Upper lobe of right lung (tissue), 1 donor: ENCODE measurements around the gene ZFYVE1. TPM values are rescaled to one million over a fixed set of nuclear protein-coding genes. Genes with fewer than 3 reads are reported as not detected.
A peak's percentile ranks its signal among the peaks of the same experiment; 100 is the strongest.
"Not testable (repeated sequence)": the region's sequence is repeated elsewhere in the genome, so short reads cannot be mapped to it uniquely, and the experiment has no call there.

Experiments
- ATAC-seq: fragments of 200-7000 bp; cut with Tn5 transposase; one replicate; pipeline ENCODE4 v1.9.1; 2020; ENCODE audit warnings: mild to moderate bottlenecking, moderate library complexity
- DNase-seq: peaks from one replicate; pipeline ENCODE4 v3.0.0-alpha.2; 2020
- H3K27ac ChIP-seq: fragments of 200-600 bp; one replicate; pipeline ENCODE4 v1.8.0; 2022
- H3K27me3 ChIP-seq: fragments of 200-600 bp; one replicate; pipeline ENCODE4 v1.8.0; 2022; ENCODE audit warnings: mild to moderate bottlenecking
- H3K36me3 ChIP-seq: fragments of 200-600 bp; one replicate; pipeline ENCODE4 v1.8.0; 2022
- H3K4me1 ChIP-seq: fragments of 200-600 bp; one replicate; pipeline ENCODE4 v1.8.0; 2022
- H3K4me3 ChIP-seq: fragments of 200-600 bp; one replicate; pipeline ENCODE4 v1.8.0; 2022; ENCODE audit warnings: mild to moderate bottlenecking
- H3K9me3 ChIP-seq: fragments of 200-600 bp; one replicate; pipeline ENCODE4 v1.8.0; 2022
- CTCF ChIP-seq: fragments of 200-600 bp; IDR thresholded peaks from one replicate; pipeline ENCODE4 v1.8.0; 2022; ENCODE audit warnings: antibody characterized with exemption
- intact Hi-C: fragments of 100-400 bp; cut with DNase I; formaldehyde crosslinking; loops from one replicate; pipeline ENCODE4 v1.11.0; 2022
- total RNA-seq: library from RNA; stranded (reverse); fragmentation: NEBNext Ultra II Directional; extraction: Animal tissue kit (Norgen Biotek cat#: 25700); gene quantifications from one replicate; pipeline ENCODE4 v1.2.1, GENCODE V29; 2021
- donor health status: DM: no; HTN: yes; CAD: no; lungs with severe emphysema.

ZFYVE1 gene
- total RNA-seq, 1 donor from 2014 or later, result 21.6 TPM

GRCh38 chr14:72970058-72970630 lies 56.8 kb downstream of the ZFYVE1 start:
- Histone ChIP-seq H3K27me3 (no peaks in the 10 kb centered on the region), H3K36me3 (peaks cover 62% of the 10 kb centered on the region), H3K9me3 (no peaks in the 10 kb centered on the region), H3K27ac (no peak overlapping the region), H3K4me3 (no peak overlapping the region), H3K4me1 (no peaks in the 10 kb centered on the region)
- DNase-seq, result no peak
- ATAC-seq, result no peak
- no peak for TF ChIP-seq CTCF
- intact Hi-C loops, result no loop called here

GRCh38 chr14:72968316-72968715 lies 58.6 kb downstream of the ZFYVE1 start:
- intact Hi-C loops, result no loop called here
- DNase-seq (no peak), ATAC-seq (no peak)
- no peak overlapping the region for H3K27ac ChIP-seq
- peaks cover 43% of the 10 kb centered on the region for H3K36me3 ChIP-seq
- H3K9me3 ChIP-seq, result no peaks in the 10 kb centered on the region
- TF ChIP-seq CTCF, result no peak
- H3K4me1 ChIP-seq, result no peaks in the 10 kb centered on the region
- H3K27me3 ChIP-seq, result no peaks in the 10 kb centered on the region
- no peak overlapping the region for H3K4me3 ChIP-seq

- ATAC-seq (no peak), DNase-seq (no peak)
- Histone ChIP-seq H3K27me3 (no peaks in the 10 kb centered on the region), H3K4me1 (no peaks in the 10 kb centered on the region), H3K4me3 (no peak overlapping the region), H3K27ac (no peak overlapping the region), H3K36me3 (peaks cover 23% of the 10 kb centered on the region), H3K9me3 (no peaks in the 10 kb centered on the region)
- no peak for TF ChIP-seq CTCF
- intact Hi-C loops, result no loop called here
These were observed 60.9 kb downstream of the ZFYVE1 start for GRCh38 chr14:72966038-72966437.

GRCh38 chr14:72965249-72965648 lies 61.7 kb downstream of the ZFYVE1 start:
- no peak for ATAC-seq

GRCh38 chr14:72962829-72963312 lies 64.0 kb downstream of the ZFYVE1 start:
- Histone ChIP-seq H3K27ac (no peak overlapping the region), H3K4me3 (no peak overlapping the region), H3K36me3 (peaks cover 28% of the 10 kb centered on the region), H3K4me1 (no peaks in the 10 kb centered on the region), H3K27me3 (no peaks in the 10 kb centered on the region), H3K9me3 (no peaks in the 10 kb centered on the region)
- intact Hi-C loops, result no loop called here
- no peak for TF ChIP-seq CTCF
- DNase-seq, result no peak
- ATAC-seq, result no peak

More at GRCh38 chr14:72965249-72965648, 61.7 kb downstream of the ZFYVE1 start:
- H3K9me3 ChIP-seq, result no peaks in the 10 kb centered on the region
- no peak for DNase-seq
- H3K4me1 ChIP-seq, result no peaks in the 10 kb centered on the region
- no peak overlapping the region for H3K4me3 ChIP-seq
- H3K36me3 ChIP-seq, result peaks cover 20% of the 10 kb centered on the region
- H3K27me3 ChIP-seq, result no peaks in the 10 kb centered on the region
- H3K27ac ChIP-seq, result no peak overlapping the region
- TF ChIP-seq CTCF, result no peak
- intact Hi-C loops, result no loop called here

GRCh38 chr14:72962336-72962754 lies 64.6 kb downstream of the ZFYVE1 start:
- H3K4me1 ChIP-seq, H3K4me3 ChIP-seq, H3K27ac ChIP-seq, intact Hi-C loops, H3K27me3 ChIP-seq, H3K9me3 ChIP-seq, DNase-seq: not testable (repeated sequence)
- peaks cover 33% of the 10 kb centered on the region for H3K36me3 ChIP-seq
- peak; percentile 35 for ATAC-seq
